Measurements from ENCODE around the gene OSBPL8. TPM values are rescaled to one million over a fixed set of nuclear protein-coding genes. Genes with fewer than 3 reads are reported as not detected.

Gene OSBPL8
- total and polyA plus RNA-seq, 2 donors (not counting 1 experiment from before 2014, with no cell fraction given) = 89.6 to 240 TPM

GRCh38 chr12:76506149-76506548 lies 53.4 kb downstream of the OSBPL8 start:
- DNase-seq (ENCODE audit: low read depth in 2 of 2) = no peak
- Histone ChIP-seq H3K4me3 (replicated peaks in 1 of 4; ENCODE audit: control extremely low read depth in 1 of 4, insufficient read depth in 1 of 4, low read depth in 3 of 4, low read length in 4 of 4) (no peak overlapping the region), H4K20me1 (ENCODE audit: control insufficient read depth, extremely low read depth, insufficient read depth, low read length) (no peaks in the 10 kb centered on the region), H3K4me2 (ENCODE audit: extremely low read depth, insufficient read depth, low read length) (no peak overlapping the region), H3K27me3 (ENCODE audit: control insufficient read depth, insufficient read depth, low read length) (no peaks in the 10 kb centered on the region), H3K9me3 (ENCODE audit: control insufficient read depth, insufficient read depth, low read depth, low read length) (no peaks in the 10 kb centered on the region), H3K27ac (ENCODE audit: insufficient read depth, low read length) (no peak overlapping the region), H3K4me1 (ENCODE audit: control insufficient read depth, extremely low read depth, insufficient read depth, low read length) (no peaks in the 10 kb centered on the region), H2AFZ (ENCODE audit: low read length) (no peak overlapping the region), H3K79me2 (ENCODE audit: control insufficient read depth, insufficient read depth, low read length) (peaks cover 2% of the 10 kb centered on the region), H3K9ac (ENCODE audit: insufficient read depth, low read length) (no peak overlapping the region), H3K36me3 (ENCODE audit: control insufficient read depth, insufficient read depth, low read length) (no peaks in the 10 kb centered on the region)
- no peak for TF ChIP-seq EZH2 (IDR thresholded peaks at IDR 0.05; ENCODE audit: low read length, missing control alignments)
- no peak for TF ChIP-seq CTCF (conservative IDR thresholded peaks at IDR 0.05 in 1 of 2, IDR thresholded peaks at IDR 0.05 in 1 of 2; ENCODE audit: low read depth in 1 of 2, low read length in 2 of 2)

GRCh38 chr12:76505050-76505449 lies 54.5 kb downstream of the OSBPL8 start:
- no peaks in the 10 kb centered on the region for H3K4me1 ChIP-seq (ENCODE audit: control insufficient read depth, extremely low read depth, insufficient read depth, low read length)
- H3K79me2 ChIP-seq (ENCODE audit: control insufficient read depth, insufficient read depth, low read length) = peaks cover 2% of the 10 kb centered on the region
- H3K4me3 ChIP-seq (replicated peaks in 1 of 4; ENCODE audit: control extremely low read depth in 1 of 4, insufficient read depth in 1 of 4, low read depth in 3 of 4, low read length in 4 of 4) = no peak overlapping the region
- H2AFZ ChIP-seq (ENCODE audit: low read length) = no peak overlapping the region
- H3K36me3 ChIP-seq (ENCODE audit: control insufficient read depth, insufficient read depth, low read length) = no peaks in the 10 kb centered on the region
- H4K20me1 ChIP-seq (ENCODE audit: control insufficient read depth, extremely low read depth, insufficient read depth, low read length) = no peaks in the 10 kb centered on the region
- no peak for DNase-seq (ENCODE audit: low read depth in 2 of 2)
- TF ChIP-seq CTCF (conservative IDR thresholded peaks at IDR 0.05 in 1 of 2, IDR thresholded peaks at IDR 0.05 in 1 of 2; ENCODE audit: low read depth in 1 of 2, low read length in 2 of 2) (no peak), EZH2 (IDR thresholded peaks at IDR 0.05; ENCODE audit: low read length, missing control alignments) (no peak)
- H3K9me3 ChIP-seq (ENCODE audit: control insufficient read depth, insufficient read depth, low read depth, low read length) = no peaks in the 10 kb centered on the region
- H3K4me2 ChIP-seq (ENCODE audit: extremely low read depth, insufficient read depth, low read length) = no peak overlapping the region
- H3K27me3 ChIP-seq (ENCODE audit: control insufficient read depth, insufficient read depth, low read length) = no peaks in the 10 kb centered on the region
- H3K27ac ChIP-seq (ENCODE audit: insufficient read depth, low read length) = no peak overlapping the region
- H3K9ac ChIP-seq (ENCODE audit: insufficient read depth, low read length) = no peak overlapping the region

GRCh38 chr12:76504606-76505005 lies 55.0 kb downstream of the OSBPL8 start:
- no peaks in the 10 kb centered on the region for H3K36me3 ChIP-seq (ENCODE audit: control insufficient read depth, insufficient read depth, low read length)
- no peak overlapping the region for H3K9ac ChIP-seq (ENCODE audit: insufficient read depth, low read length)
- H2AFZ ChIP-seq (ENCODE audit: low read length) = no peak overlapping the region
- no peak overlapping the region for H3K27ac ChIP-seq (ENCODE audit: insufficient read depth, low read length)
- H3K4me1 ChIP-seq (ENCODE audit: control insufficient read depth, extremely low read depth, insufficient read depth, low read length) = no peaks in the 10 kb centered on the region
- DNase-seq (ENCODE audit: low read depth in 2 of 2) = no peak
- no peaks in the 10 kb centered on the region for H3K27me3 ChIP-seq (ENCODE audit: control insufficient read depth, insufficient read depth, low read length)
- H3K4me3 ChIP-seq (replicated peaks in 1 of 4; ENCODE audit: control extremely low read depth in 1 of 4, insufficient read depth in 1 of 4, low read depth in 3 of 4, low read length in 4 of 4) = no peak overlapping the region
- H4K20me1 ChIP-seq (ENCODE audit: control insufficient read depth, extremely low read depth, insufficient read depth, low read length) = no peaks in the 10 kb centered on the region
- peaks cover 2% of the 10 kb centered on the region for H3K79me2 ChIP-seq (ENCODE audit: control insufficient read depth, insufficient read depth, low read length)
- H3K9me3 ChIP-seq (ENCODE audit: control insufficient read depth, insufficient read depth, low read depth, low read length) = no peaks in the 10 kb centered on the region
- H3K4me2 ChIP-seq (ENCODE audit: extremely low read depth, insufficient read depth, low read length) = no peak overlapping the region
- TF ChIP-seq EZH2 (IDR thresholded peaks at IDR 0.05; ENCODE audit: low read length, missing control alignments) = no peak
- no peak for TF ChIP-seq CTCF (conservative IDR thresholded peaks at IDR 0.05 in 1 of 2, IDR thresholded peaks at IDR 0.05 in 1 of 2; ENCODE audit: low read depth in 1 of 2, low read length in 2 of 2)
